HCT116 (cell line): Measurements from ENCODE around the gene F10. TPM values are rescaled to one million over a fixed set of nuclear protein-coding genes. Genes with fewer than 3 reads are reported as not detected.

Experiments used
- ATAC-seq: fragments of 200-7000 bp; cut with Tn5 transposase; 2 replicates; pipeline ENCODE4 v1.9.1; 2020; ENCODE audit warnings: mild to moderate bottlenecking, moderate library complexity
- BruUV-seq: library from RNA; stranded (reverse); fragments of 400-500 nt; replicated peaks from 2 replicates; lab custom pipeline; 2021; lab: Mats Ljungman, UMichigan
- CTCF ChIA-PET: fragments of 300-600 bp; sonication (Branson Sonifier 250); formaldehyde crosslinking; loops from one replicate; lab custom pipeline; 2021; ENCODE audit warnings: antibody characterized with exemption; lab: Charles Lee
- POLR2A ChIA-PET: fragments of 300-600, 350-600 bp; sonication (Branson Sonifier 250); formaldehyde crosslinking; loops from one replicate; lab custom pipeline; 2021; ENCODE audit warnings: antibody characterized with exemption; lab: Charles Lee
- RAD21 ChIA-PET, 2 experiments: fragments of 300-600 bp; sonication (Branson Sonifier 250); formaldehyde crosslinking; loops; one replicate each; lab custom pipeline; 2023; ENCODE audit warnings: low total read pairs in 2 of 2; ENCODE audit not compliant: uncharacterized antibody in 2 of 2, unreplicated experiment in 2 of 2, low non-redundant PET in 1 of 2; lab: Charles Lee
- DNase-seq: peaks from one replicate; pipeline ENCODE4 v3.0.0-alpha.2; 2010; ENCODE audit warnings: low read depth, low spot score
- H2AFZ ChIP-seq: fragments of 200-600 bp; shearing (Covaris generic), sonication (generic); 2 replicates; pipeline ENCODE4 v1.6.1; 2017; ENCODE audit warnings: low read depth, mixed run types, mixed read lengths, antibody characterized with exemption, low read length; ENCODE audit not compliant: poor library complexity, severe bottlenecking
- H3K27ac ChIP-seq: 2 replicates; pipeline ENCODE4 v1.5.1; 2012; ENCODE audit warnings: low read depth, low read length
- H3K27me3 ChIP-seq: fragments of 200-600 bp; sonication (generic); 2 replicates; pipeline ENCODE4 v1.6.1; 2016; ENCODE audit warnings: mixed run types, low read length, mixed read lengths; ENCODE audit not compliant: insufficient read depth
- H3K36me3 ChIP-seq, 2 experiments: fragments of 200-500 bp in 1 of 2; fragments of 200-600 bp in 1 of 2; sonication (Bioruptor generic) in 1 of 2; sonication (generic) in 1 of 2; 2 replicates each; pipeline versions ENCODE4 v1.5.1 to v1.6.1; 2014 to 2016; ENCODE audit warnings: low read length in 2 of 2, inconsistent platforms in 1 of 2, mixed read lengths in 1 of 2, mixed run types in 1 of 2; ENCODE audit not compliant: insufficient read depth in 2 of 2, control insufficient read depth in 1 of 2
- H3K4me1 ChIP-seq, 2 experiments: fragments of 200-600 bp in 1 of 2; sonication (generic) in 1 of 2; 2 replicates each; pipeline versions ENCODE4 v1.5.1 to v1.6.1; 2012 to 2017; ENCODE audit warnings: low read length in 2 of 2, inconsistent platforms in 1 of 2, mild to moderate bottlenecking in 1 of 2, mixed read lengths in 1 of 2, mixed run types in 1 of 2, moderate library complexity in 1 of 2; ENCODE audit not compliant: insufficient read depth in 2 of 2, control insufficient read depth in 1 of 2
- H3K4me2 ChIP-seq: fragments of 200-600 bp; sonication (generic); 2 replicates; pipeline ENCODE4 v1.6.1; 2017; ENCODE audit warnings: mixed run types, low read length, mixed read lengths
- H3K4me3 ChIP-seq, 2 experiments: fragments of 200-600 bp in 1 of 2; sonication (generic) in 1 of 2; replicated peaks in 1 of 2; 2 replicates each; pipeline ENCODE4 v1.5.1; 2011 to 2016; ENCODE audit warnings: low read length in 2 of 2, control low read depth in 1 of 2, low read depth in 1 of 2, mild to moderate bottlenecking in 1 of 2, mixed read lengths in 1 of 2, mixed run types in 1 of 2
- H3K79me2 ChIP-seq: fragments of 200-600 bp; sonication (generic); 2 replicates; pipeline ENCODE4 v1.6.1; 2017; ENCODE audit warnings: mild to moderate bottlenecking, mixed run types, low read length, moderate library complexity, mixed read lengths; ENCODE audit not compliant: insufficient read depth
- H3K9ac ChIP-seq: fragments of 200-600 bp; sonication (generic); 2 replicates; pipeline ENCODE4 v1.6.1; 2016; ENCODE audit warnings: low read length, mixed read lengths
- H3K9me2 ChIP-seq: fragments of 200-600 bp; sonication (generic), shearing (Covaris generic); 2 replicates; pipeline ENCODE4 v1.6.1; 2017; ENCODE audit warnings: mixed run types, mild to moderate bottlenecking, moderate library complexity; ENCODE audit not compliant: insufficient read depth
- H3K9me3 ChIP-seq, 2 experiments: fragments of 200-500 bp in 1 of 2; fragments of 200-600 bp in 1 of 2; sonication (Bioruptor generic) in 1 of 2; sonication (generic) in 1 of 2; 2 replicates each; pipeline ENCODE4 v1.6.1; 2014 to 2017; ENCODE audit warnings: low read length in 2 of 2, mixed read lengths in 2 of 2, inconsistent platforms in 1 of 2, low read depth in 1 of 2, mild to moderate bottlenecking in 1 of 2, mixed run types in 1 of 2, moderate library complexity in 1 of 2; ENCODE audit not compliant: control insufficient read depth in 1 of 2, insufficient read depth in 1 of 2
- H4K20me1 ChIP-seq: fragments of 200-600 bp; sonication (generic), shearing (Covaris generic); 2 replicates; pipeline ENCODE4 v1.6.1; 2017; ENCODE audit warnings: mixed run types, mild to moderate bottlenecking, moderate library complexity; ENCODE audit not compliant: insufficient read depth
- ATF3 ChIP-seq: IDR thresholded peaks from 2 replicates; pipeline ENCODE4 v1.6.1; 2012
- CBX3 ChIP-seq: IDR thresholded peaks from 2 replicates; pipeline ENCODE4 v1.6.1; 2012; ENCODE audit warnings: low read depth
- CTCF ChIP-seq, 3 experiments: fragments of 200-600 bp in 1 of 3; sonication (generic) in 1 of 3; IDR thresholded peaks in 2 of 3; conservative IDR thresholded peaks in 1 of 3; 2 replicates each; pipeline ENCODE4 v1.5.1; 2012 to 2017; ENCODE audit warnings: low read depth in 2 of 3, low read length in 2 of 3, antibody characterized with exemption in 1 of 3, borderline replicate concordance in 1 of 3, control low read depth in 1 of 3, mild to moderate bottlenecking in 1 of 3, mixed read lengths in 1 of 3, mixed run types in 1 of 3, moderate library complexity in 1 of 3; ENCODE audit not compliant: insufficient read depth in 1 of 3
- EGR1 ChIP-seq: IDR thresholded peaks from 2 replicates; pipeline ENCODE4 v1.6.1; 2012; ENCODE audit warnings: low read depth
- ELF1 ChIP-seq: IDR thresholded peaks from 2 replicates; pipeline ENCODE4 v1.6.1; 2012; ENCODE audit warnings: low read depth, borderline replicate concordance
- EZH2 ChIP-seq: fragments of 200-600 bp; sonication (generic); IDR thresholded peaks from 2 replicates; pipeline ENCODE4 v1.6.1; 2017; ENCODE audit warnings: antibody characterized with exemption, mixed run types
- EZH2phosphoT487 ChIP-seq: fragments of 200-600 bp; IDR thresholded peaks from 2 replicates; pipeline ENCODE4 v1.6.1; 2018; ENCODE audit warnings: antibody characterized with exemption, borderline replicate concordance
- FOSL1 ChIP-seq: IDR thresholded peaks from 2 replicates; pipeline ENCODE4 v1.6.1; 2012; ENCODE audit warnings: low read depth
- JUND ChIP-seq: IDR thresholded peaks from 2 replicates; pipeline ENCODE4 v1.6.1; 2012
- POLR2A ChIP-seq: IDR thresholded peaks from 2 replicates; pipeline ENCODE4 v1.7.0; 2011; ENCODE audit warnings: borderline replicate concordance; ENCODE audit not compliant: insufficient read depth, insufficient read length; ENCODE audit errors: extremely low read depth
- POLR2AphosphoS5 ChIP-seq: IDR thresholded peaks from 2 replicates; pipeline ENCODE4 v1.6.1; 2011; ENCODE audit warnings: mild to moderate bottlenecking, low read depth, low read length, moderate library complexity
- SIN3A ChIP-seq: IDR thresholded peaks from 2 replicates; pipeline ENCODE4 v1.6.1; 2012; ENCODE audit warnings: low read depth
- SRF ChIP-seq: IDR thresholded peaks from 2 replicates; pipeline ENCODE4 v1.6.1; 2012; ENCODE audit warnings: low read depth
- ZFX ChIP-seq: fragments of 450-650 bp; IDR thresholded peaks from 2 replicates; pipeline ENCODE4 v1.6.1; 2017
- intact Hi-C: fragments of 100-400 bp; cut with micrococcal nuclease; formaldehyde crosslinking; loops from 2 replicates; pipeline ENCODE4 v1.10.0; 2022
- total RNA-seq: library from RNA; stranded (reverse); gene quantifications from one replicate; pipeline ENCODE4 v1.2.1, GENCODE V29; 2021; ENCODE audit not compliant: unreplicated experiment
- TF ChIP-seq, protein P1 (sequence below): IDR thresholded peaks from 2 replicates; pipeline ENCODE4 v1.6.1; 2012; ENCODE audit warnings: low read depth
- TF ChIP-seq, protein P2 (sequence below): IDR thresholded peaks from 2 replicates; pipeline ENCODE4 v1.6.1; 2011; ENCODE audit warnings: mild to moderate bottlenecking, low read length, moderate library complexity; ENCODE audit not compliant: insufficient replicate concordance; ENCODE audit errors: extremely low read depth

The F10 gene
- total RNA-seq, 1 experiment from 2014 or later, result 4.0 TPM

GRCh38 chr13:113129921-113130750, 7.5 kb downstream of the F10 start:
- TF ChIP-seq SIN3A (no peak), EZH2 (no peak), POLR2A (no peak), SRF (no peak), ATF3 (no peak), EZH2phosphoT487 (no peak), EGR1 (no peak), ZFX (no peak), CBX3 (no peak), POLR2AphosphoS5 (no peak), FOSL1 (no peak), ELF1 (no peak), JUND (no peak), CTCF (IDR thresholded peaks at IDR 0.05 in 2 of 3, conservative IDR thresholded peaks at IDR 0.05 in 1 of 3; ENCODE audit: borderline replicate concordance in 1 of 3, insufficient read depth in 1 of 3, low read depth in 2 of 3, low read length in 2 of 3) (no peak)
- TF ChIP-seq, protein P1, sequence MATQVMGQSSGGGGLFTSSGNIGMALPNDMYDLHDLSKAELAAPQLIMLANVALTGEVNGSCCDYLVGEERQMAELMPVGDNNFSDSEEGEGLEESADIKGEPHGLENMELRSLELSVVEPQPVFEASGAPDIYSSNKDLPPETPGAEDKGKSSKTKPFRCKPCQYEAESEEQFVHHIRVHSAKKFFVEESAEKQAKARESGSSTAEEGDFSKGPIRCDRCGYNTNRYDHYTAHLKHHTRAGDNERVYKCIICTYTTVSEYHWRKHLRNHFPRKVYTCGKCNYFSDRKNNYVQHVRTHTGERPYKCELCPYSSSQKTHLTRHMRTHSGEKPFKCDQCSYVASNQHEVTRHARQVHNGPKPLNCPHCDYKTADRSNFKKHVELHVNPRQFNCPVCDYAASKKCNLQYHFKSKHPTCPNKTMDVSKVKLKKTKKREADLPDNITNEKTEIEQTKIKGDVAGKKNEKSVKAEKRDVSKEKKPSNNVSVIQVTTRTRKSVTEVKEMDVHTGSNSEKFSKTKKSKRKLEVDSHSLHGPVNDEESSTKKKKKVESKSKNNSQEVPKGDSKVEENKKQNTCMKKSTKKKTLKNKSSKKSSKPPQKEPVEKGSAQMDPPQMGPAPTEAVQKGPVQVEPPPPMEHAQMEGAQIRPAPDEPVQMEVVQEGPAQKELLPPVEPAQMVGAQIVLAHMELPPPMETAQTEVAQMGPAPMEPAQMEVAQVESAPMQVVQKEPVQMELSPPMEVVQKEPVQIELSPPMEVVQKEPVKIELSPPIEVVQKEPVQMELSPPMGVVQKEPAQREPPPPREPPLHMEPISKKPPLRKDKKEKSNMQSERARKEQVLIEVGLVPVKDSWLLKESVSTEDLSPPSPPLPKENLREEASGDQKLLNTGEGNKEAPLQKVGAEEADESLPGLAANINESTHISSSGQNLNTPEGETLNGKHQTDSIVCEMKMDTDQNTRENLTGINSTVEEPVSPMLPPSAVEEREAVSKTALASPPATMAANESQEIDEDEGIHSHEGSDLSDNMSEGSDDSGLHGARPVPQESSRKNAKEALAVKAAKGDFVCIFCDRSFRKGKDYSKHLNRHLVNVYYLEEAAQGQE, result no peak
- TF ChIP-seq, protein P2, sequence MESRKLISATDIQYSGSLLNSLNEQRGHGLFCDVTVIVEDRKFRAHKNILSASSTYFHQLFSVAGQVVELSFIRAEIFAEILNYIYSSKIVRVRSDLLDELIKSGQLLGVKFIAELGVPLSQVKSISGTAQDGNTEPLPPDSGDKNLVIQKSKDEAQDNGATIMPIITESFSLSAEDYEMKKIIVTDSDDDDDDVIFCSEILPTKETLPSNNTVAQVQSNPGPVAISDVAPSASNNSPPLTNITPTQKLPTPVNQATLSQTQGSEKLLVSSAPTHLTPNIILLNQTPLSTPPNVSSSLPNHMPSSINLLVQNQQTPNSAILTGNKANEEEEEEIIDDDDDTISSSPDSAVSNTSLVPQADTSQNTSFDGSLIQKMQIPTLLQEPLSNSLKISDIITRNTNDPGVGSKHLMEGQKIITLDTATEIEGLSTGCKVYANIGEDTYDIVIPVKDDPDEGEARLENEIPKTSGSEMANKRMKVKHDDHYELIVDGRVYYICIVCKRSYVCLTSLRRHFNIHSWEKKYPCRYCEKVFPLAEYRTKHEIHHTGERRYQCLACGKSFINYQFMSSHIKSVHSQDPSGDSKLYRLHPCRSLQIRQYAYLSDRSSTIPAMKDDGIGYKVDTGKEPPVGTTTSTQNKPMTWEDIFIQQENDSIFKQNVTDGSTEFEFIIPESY, result no peak
- TF ChIP-seq, all 23 proteins: peak for 0

More at GRCh38 chr13:113129921-113130750, 7.5 kb downstream of the F10 start:
- Histone ChIP-seq H3K79me2 (no peaks in the 10 kb centered on the region), H3K27me3 (peaks cover 14% of the 10 kb centered on the region; the same call in 1 of the 2 replicates), H2AFZ (no peak overlapping the region), H3K4me2 (no peak overlapping the region), H3K4me1 (no peaks in the 10 kb centered on the region), H3K9me2 (no peaks in the 10 kb centered on the region), H3K27ac (no peak overlapping the region), H3K9me3 (no peaks in the 10 kb centered on the region), H3K9ac (no peak overlapping the region), H3K4me3 (no peak overlapping the region), H3K36me3 (no peaks in the 10 kb centered on the region), H4K20me1 (no peaks in the 10 kb centered on the region)
- intact Hi-C loops, result no loop called here
- ATAC-seq (no peak), DNase-seq (no peak)
- RAD21 ChIA-PET, result no interaction called here
- BruUV-seq, result no TSS peak
- POLR2A ChIA-PET, result no interaction called here
- CTCF ChIA-PET, result no interaction called here
